HG03039 (cell line): Measurements from ENCODE around the gene PNLDC1.
"Not testable (repeated sequence)": the region's sequence is repeated elsewhere in the genome, so short reads cannot be mapped to it uniquely, and the experiment has no call there.

Source experiments
- ATAC-seq: cut with Tn5 transposase; IDR thresholded peaks from one replicate; pipeline ENCODE4 v1.9.1; 2021; ENCODE audit warnings: mild to moderate bottlenecking, moderate library complexity; ENCODE audit not compliant: unreplicated experiment

The PNLDC1 gene

DNA sequence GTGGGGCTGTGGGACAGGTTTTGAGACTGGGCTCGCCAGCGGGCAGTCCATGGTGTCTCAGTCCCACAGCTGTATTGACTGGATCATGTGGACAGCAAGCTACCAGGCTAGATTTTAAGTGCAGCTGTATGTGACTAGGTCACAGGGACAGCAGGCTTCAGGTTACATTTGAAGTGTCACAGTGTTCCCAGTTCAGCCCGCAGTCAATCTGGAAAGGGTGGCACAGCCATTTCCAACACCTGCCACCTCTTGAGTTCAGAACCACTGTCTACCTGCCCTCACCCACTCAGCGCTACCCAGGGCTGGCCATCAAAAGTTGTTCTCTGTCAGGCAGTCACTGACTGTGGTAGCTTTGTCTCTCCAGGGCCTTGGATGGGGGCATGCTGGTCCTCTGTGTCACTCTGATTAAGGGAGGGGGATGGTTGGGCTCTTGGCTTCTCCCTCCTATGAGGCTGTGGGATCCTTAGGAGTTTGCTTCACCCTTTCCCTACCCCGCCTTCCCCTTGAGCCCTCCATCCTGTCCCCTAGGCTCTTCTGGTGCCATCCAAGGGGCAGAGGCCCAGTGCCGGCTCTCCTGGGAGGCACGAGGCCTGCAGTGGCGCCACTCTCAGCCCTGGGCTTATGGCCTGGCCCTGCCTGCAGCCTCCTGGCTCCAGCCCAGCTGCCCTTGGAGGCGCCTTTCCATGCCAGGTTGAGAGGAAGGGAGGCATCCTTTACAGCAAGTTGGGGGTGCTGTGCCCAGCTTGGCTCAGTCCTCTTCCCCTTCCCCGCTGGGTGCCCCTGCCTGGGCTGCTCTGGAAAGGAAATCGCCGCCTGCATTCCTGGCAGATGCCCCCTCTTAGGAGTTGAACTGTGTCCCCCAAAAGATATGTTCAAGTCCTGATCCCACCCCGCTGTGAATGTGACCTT is 44.9 kb downstream of the PNLDC1 start:
- ATAC-seq = no peak

DNA sequence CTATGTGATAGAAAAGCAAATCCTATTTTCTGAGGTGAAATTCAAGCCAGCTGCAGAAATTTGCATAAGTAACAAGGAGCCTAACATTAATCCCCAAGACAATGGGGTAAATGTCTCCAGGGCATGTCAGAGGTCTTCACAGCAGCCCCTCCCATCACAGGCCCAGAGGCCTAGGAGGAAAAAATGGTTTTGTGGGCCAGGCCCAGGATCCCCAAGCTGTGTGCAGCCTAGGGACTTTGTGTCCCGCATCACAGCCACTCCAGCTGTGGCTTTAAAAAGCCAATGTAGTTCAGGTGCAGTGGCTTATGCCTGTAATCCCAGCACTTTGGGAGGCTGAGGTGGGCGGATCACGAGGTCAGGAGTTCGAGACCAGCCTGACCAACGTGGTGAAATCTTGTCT is 48.5 kb downstream of the PNLDC1 start:
- not testable (repeated sequence) for ATAC-seq

DNA sequence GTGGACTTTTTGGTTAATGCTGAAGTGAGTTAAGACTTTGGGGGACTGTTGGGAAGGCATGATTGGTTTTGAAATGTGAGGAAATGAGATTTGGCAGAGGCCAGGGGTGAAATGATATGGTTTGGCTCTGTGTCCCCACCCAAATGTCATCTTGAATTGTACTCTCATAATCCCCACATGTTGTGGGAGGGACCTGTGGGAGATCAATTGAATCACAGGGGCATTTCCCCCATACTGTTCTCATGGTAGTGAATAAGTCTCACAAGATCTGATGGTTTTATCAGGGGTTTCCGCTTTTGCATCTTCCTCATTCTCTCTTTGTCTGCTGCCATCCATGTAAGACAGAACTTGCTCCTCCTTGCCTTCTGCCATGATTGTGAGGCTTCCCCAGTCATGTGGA is 49.8 kb downstream of the PNLDC1 start:
- ATAC-seq = not testable (repeated sequence)

DNA sequence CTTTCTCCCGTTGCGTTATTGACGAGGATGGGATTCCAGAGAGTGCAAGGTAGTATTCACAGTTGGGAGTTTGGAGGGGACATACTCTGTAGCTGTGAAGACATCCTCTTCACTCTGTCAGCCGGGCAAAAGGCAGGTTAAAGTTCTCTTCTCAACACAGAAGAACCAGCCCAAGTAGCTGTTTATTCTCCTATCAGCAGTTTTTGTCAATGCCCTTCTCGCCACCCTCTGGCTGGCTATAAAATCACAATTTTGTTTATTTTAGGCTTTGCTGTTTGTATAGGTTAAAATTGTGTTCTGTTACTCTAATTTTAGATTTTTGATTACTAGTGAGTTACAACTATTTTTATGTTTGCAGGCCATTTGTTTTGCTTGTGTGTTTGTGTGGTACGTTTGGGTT is 52.8 kb downstream of the PNLDC1 start:
- no peak for ATAC-seq

DNA sequence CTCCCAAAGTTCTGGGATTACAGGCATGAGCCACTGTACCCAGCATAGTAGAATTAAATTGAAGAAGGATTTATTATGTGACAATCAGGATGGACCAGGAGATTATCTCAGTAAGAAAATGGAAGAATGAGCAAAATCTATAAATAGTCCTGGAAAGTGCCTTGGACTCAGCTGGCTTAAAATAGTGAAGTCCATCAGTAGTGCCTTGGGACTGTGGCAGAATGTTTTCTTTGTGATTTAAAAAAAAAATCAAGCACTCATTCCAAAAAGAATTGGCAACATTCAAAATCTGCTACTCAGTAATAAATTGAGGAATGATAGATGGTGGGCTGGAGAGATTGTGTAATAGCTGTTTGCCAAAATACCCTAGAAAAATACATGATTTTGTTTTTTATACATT is 53.7 kb downstream of the PNLDC1 start:
- no peak for ATAC-seq

DNA sequence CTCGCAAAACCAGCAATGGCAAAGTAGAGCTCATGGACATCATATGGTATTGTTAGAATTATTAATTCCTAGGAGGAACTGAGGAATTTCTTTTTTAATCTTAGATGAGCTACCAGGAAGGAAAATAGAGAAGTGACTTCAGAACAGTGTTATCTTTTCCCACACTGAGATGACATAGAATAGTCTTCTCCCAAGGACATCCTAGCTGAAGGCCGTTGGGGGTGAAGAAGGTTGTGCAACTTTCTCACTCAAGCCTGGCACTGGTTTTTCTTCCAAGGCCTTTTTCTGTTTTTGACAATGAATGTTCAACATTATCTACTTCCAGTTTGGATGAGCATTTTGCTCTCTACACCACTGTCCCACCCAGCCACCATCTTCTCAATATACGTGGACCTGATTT is 54.9 kb downstream of the PNLDC1 start:
- ATAC-seq = no peak

DNA sequence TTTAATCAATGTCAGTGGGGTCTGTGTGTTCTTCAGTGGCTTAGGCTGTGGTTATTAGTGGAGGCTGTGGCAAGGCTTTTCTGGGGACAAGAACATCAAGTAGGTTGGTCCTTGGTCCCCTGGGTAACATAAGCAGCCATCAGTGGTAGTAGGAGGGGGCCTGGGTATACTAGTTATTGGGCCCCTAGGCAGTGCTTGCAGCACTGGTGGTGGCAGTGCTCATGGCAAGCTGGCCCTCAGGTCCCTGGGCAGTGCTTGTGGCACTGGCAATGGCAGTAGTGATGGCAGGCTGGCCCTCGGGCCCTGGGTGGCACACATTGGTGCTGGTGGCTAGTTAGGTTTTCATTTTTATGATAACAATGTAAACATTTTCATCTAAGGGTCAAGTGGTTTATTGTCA is 58.2 kb downstream of the PNLDC1 start:
- ATAC-seq = no peak

DNA sequence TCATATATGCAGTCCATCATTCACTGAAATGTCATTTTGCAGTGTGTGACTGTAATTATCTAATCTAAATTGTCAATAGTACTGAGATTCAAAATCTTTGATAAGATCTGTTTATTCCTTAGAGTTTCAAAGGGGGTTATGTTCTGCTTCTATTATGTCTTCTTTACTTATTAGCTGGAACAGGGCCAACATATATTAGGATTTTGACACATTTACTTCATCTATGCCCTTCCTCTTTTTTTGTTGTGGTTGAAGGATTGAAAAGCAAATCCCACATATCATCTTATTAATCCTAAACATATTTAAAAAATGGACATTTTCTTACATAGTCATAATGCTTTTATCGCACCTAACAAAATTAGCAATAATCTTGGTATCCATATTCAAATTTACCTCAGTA is 60.4 kb downstream of the PNLDC1 start:
- no peak for ATAC-seq

DNA sequence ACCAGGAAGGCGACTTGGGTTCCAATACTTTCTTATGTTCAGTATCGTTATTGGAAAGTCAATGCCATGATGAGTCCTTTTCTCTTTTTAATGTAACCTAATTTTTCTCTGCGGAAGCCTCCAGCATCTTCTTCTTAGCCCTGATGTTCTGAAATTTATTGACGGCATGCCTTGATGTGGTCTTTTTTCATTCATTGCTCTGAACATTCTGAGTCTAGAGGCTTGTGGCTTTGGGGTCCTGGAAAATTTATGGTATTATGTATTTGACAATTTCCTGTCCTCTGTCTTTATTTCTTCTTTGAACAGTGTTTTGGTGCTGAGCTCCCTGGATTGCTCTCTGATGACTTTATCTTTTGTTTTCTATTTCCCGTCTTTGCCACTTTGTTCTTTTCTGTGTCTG is 62.0 kb downstream of the PNLDC1 start:
- no peak for ATAC-seq

DNA sequence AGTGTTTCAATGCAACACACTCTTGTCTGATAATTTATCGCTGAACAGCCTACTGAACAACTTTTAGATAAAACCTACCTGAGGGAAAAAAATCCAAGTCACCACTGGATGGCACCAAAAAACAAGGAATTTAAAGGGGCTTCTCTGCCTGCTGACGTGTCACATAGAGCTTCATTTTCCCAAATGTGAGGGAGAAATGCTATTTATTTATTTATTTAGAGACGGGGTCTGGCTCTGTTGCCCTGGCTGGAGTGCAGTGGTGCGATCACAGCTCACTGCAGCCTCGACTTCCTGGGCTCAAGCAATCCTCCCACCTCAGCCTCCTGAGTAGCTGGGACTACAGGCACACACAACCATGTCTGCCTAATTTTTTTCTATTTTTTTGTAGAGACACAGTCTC is 63.3 kb downstream of the PNLDC1 start:
- not testable (repeated sequence) for ATAC-seq

DNA sequence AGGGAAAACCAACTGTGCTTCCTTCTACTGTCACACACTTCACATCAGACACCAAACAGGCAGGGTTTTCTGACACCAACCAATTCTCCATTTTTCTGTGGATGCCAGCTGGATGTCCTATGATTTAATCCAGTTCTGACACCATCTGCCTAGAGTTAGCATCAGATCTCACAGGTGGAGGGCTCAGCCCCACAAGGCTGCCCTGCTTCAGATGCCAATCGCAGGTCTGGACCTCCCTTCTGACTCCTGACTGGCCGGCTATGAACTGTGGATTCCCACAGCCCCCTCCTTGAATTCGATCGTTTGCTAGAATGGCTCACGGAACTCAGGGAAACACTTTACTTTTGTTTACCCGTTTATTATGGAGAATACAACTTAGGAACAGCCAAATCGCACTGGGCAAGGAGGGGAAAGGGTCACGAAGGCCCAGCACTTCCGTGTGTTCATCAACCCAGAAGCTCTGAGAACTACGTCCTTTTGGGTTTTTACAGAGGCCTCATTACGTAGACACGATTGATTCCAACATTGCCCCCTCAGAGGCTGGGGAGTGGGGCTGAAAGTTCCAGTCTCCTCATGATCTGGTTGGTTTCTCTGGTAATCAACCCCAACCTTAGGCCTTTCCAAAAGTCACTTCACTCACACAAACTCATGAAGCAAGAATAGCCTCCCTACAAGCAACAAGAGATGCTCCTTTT is 65.3 kb downstream of the PNLDC1 start:
- no peak for ATAC-seq

DNA sequence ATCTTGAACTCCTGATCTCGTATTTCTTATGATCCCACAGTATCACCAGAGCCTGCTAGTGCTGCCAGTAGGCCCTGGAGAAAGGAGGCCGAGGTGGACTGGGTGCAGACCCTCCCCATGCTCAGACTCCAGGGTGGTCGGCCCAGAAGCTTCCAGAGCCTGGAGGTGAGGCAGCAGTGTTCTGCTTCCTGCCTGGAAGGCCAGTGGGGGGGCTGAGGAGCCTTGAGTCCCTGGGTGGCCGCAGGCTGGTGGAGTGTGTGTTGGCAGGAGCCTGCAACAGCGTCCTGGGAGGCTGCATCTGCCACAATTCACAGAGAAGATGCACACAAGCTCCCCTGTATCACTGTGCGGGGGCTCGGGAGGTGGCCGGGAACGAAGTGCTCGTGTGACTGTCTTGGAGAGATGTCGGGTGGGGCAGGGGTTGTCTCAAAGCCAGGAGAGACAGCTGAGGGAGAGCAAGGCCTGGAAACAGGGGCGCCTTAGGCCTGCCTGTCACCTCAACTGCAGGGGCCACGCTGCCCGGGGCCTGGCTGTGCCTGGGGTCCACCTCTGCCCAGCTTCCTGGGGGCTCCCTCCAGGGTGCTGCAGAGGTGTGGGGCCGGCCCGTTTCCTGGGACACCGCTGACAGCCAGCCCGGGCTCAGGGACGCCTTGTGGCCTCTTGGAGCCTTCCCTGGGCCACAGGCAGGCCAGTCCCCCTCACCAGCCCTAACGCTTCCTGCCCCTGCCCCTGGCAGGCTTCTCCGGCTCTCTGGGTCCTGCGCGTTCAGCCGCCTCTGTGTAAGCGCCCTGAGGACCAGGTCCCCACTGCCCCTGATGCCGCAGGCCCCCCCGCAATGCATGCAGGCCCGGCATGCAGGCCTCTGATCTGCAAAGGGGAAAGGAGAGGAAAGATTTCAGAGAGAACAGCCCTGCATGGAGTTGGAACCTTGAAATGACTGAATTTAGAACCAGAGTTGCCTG is 66.5 kb downstream of the PNLDC1 start:
- ATAC-seq = no peak
